Measurements from ENCODE around the gene DCDC1. TPM values are rescaled to one million over a fixed set of nuclear protein-coding genes. Genes with fewer than 3 reads are reported as not detected.

Gene DCDC1
- total and polyA plus RNA-seq, 12 donors, result 0.01 to 0.18 (median 0.09) TPM; not detected in 9

DNA sequence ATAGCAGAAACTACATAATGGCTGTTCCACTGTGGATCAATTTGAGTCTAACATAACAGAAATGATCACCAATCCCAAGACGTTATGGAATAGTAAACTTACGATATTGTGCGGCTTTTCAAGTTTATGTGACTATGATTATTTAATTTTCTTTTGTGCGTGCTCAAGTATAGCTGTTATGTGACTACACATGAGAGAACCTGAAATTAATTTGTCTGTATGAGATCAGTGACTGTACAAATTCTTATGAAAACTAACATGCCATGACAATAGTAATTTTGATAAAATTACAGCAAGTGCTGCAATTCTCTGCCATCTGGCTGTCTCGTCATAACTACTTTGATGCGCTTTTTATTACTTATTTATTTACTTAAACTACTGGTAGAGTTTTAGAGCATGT is 343.2 kb downstream of the DCDC1 start:
- H3K27ac ChIP-seq, result no peak overlapping the region
- H3K4me3 ChIP-seq, result no peak overlapping the region
- WGBS, 2 donors, result 87 to 93% methylated on average over 6 of the region's 6 CpGs
- no peaks in the 10 kb centered on the region for H3K9me3 ChIP-seq
- no peak for DNase-seq
- no peaks in the 10 kb centered on the region for H3K4me1 ChIP-seq
- no peaks in the 10 kb centered on the region for H3K36me3 ChIP-seq
- TF ChIP-seq CTCF (IDR thresholded peaks at IDR 0.05), result no peak
- no peak for ATAC-seq
- H3K27me3 ChIP-seq, result no peaks in the 10 kb centered on the region
- intact Hi-C loops (cut with DNase I), result no loop called here

- no peak overlapping the region for H3K4me3 ChIP-seq
- ATAC-seq, result no peak
- WGBS, 2 donors, result 53 to 70% methylated on average over 2 of the region's 2 CpGs
- H3K36me3 ChIP-seq, result no peaks in the 10 kb centered on the region
- H3K4me1 ChIP-seq, result no peaks in the 10 kb centered on the region
- no peaks in the 10 kb centered on the region for H3K9me3 ChIP-seq
- intact Hi-C loops (cut with DNase I), result no loop called here
- H3K27ac ChIP-seq, result no peak overlapping the region
- no peaks in the 10 kb centered on the region for H3K27me3 ChIP-seq
- no peak for TF ChIP-seq CTCF (IDR thresholded peaks at IDR 0.05)
- no peak for DNase-seq
Observed at GRCh38 chr11:31022080-31022479, 347.5 kb downstream of the DCDC1 start.

DNA sequence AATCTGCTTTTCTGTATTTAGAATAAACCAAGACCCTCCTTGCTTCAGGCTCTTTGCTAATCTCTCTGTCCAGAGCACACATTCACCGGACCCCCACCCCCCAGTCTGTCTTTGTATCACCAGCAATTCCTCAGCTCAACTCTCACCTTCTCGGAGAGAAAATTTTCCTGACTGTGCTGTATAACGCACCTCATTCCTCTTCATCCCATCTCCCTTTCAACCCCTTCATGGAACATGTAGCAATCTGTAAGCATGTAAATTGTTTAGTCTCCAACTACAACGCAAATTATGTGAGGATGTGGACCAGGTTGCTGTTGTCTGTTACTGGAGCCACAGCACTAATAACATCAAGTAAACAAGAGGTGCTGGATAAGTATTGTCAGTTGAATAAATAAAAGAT is 349.8 kb downstream of the DCDC1 start:
- intact Hi-C loops (cut with DNase I), result no loop called here
- no peak for TF ChIP-seq CTCF (IDR thresholded peaks at IDR 0.05)
- 66 to 76% methylated on average over 4 of the region's 4 CpGs for WGBS, 2 donors
- no peaks in the 10 kb centered on the region for H3K9me3 ChIP-seq
- ATAC-seq, result no peak
- no peak overlapping the region for H3K27ac ChIP-seq
- H3K4me1 ChIP-seq, result no peaks in the 10 kb centered on the region
- no peaks in the 10 kb centered on the region for H3K36me3 ChIP-seq
- H3K27me3 ChIP-seq, result no peaks in the 10 kb centered on the region
- no peak overlapping the region for H3K4me3 ChIP-seq
- DNase-seq, result no peak

- peaks cover 0 to 5% (median 0%) of the 10 kb centered on the region in 7 donors for H3K27me3 ChIP-seq
- no peak overlapping the region for H3K4me3 ChIP-seq
- DNase-seq (no peak), ATAC-seq (no peak)
- no peaks in the 10 kb centered on the region for H3K4me1 ChIP-seq
- intact Hi-C loops (cut with DNase I), result loop anchor here in 1 of 10 donors (10.0 kb wide), 1 partner anchor 60 kb away; no protein-coding TSS in a partner anchor
- 88 to 89% methylated on average over 1 of the region's 1 CpG for WGBS, 2 donors
- H3K36me3 ChIP-seq, result no peaks in the 10 kb centered on the region
- H3K27ac ChIP-seq, result no peak overlapping the region
- H3K9me3 ChIP-seq, result no peaks in the 10 kb centered on the region
- no peak for TF ChIP-seq CTCF (IDR thresholded peaks at IDR 0.05)
Observed at GRCh38 chr11:31005202-31005601, 364.3 kb downstream of the DCDC1 start.

Data from heart right ventricle (tissue), 16 donors.